Neural crest cell (in vitro differentiated cells): ENCODE data around the gene TRPC4AP. TPM values are rescaled to one million over a fixed set of nuclear protein-coding genes. Genes with fewer than 3 reads are reported as not detected.

Experiments used
- DNase-seq: peaks from one replicate; pipeline ENCODE4 v3.0.0; 2021; ENCODE audit warnings: low read depth, mixed read lengths, low spot score
- H3K27ac Mint-ChIP-seq: one replicate; pipeline ENCODE4 v1.8.0; 2021; ENCODE audit warnings: mild to moderate bottlenecking, mixed read lengths; ENCODE audit not compliant: unreplicated experiment
- H3K27me3 Mint-ChIP-seq: 2 replicates; pipeline ENCODE4 v1.8.0; 2021; ENCODE audit warnings: low read depth, mild to moderate bottlenecking, mixed read lengths
- H3K36me3 Mint-ChIP-seq: 2 replicates; pipeline ENCODE4 v1.8.0; 2021; ENCODE audit warnings: low read depth, mild to moderate bottlenecking, mixed read lengths
- H3K4me1 Mint-ChIP-seq: 2 replicates; pipeline ENCODE4 v1.8.0; 2021; ENCODE audit warnings: mixed read lengths
- H3K4me3 Mint-ChIP-seq: one replicate; pipeline ENCODE4 v1.8.0; 2021; ENCODE audit warnings: mild to moderate bottlenecking, mixed read lengths
- H3K9me3 Mint-ChIP-seq: 2 replicates; pipeline ENCODE4 v1.8.0; 2021; ENCODE audit warnings: mixed read lengths
- CTCF ChIP-seq: fragments of 200-600 bp; sonication (generic); conservative IDR thresholded peaks from 2 replicates; pipeline ENCODE4 v1.5.0; 2021; ENCODE audit warnings: antibody characterized with exemption, mild to moderate bottlenecking
- total RNA-seq: library from RNA; stranded (reverse); gene quantifications from 2 replicates; pipeline ENCODE4 v1.2.1, GENCODE V29; 2021

Gene TRPC4AP
- total RNA-seq, 1 donor from 2014 or later = 96.2 TPM

- Mint-ChIP-seq H3K27ac (peak overlapping the region; percentile 19), H3K27me3 (no peaks in the 10 kb centered on the region), H3K9me3 (no peaks in the 10 kb centered on the region), H3K36me3 (peaks cover 39% of the 10 kb centered on the region), H3K4me3 (no peak overlapping the region), H3K4me1 (peaks cover 3% of the 10 kb centered on the region)
- TF ChIP-seq CTCF = no peak
- no peak for DNase-seq
Measured at GRCh38 chr20:35007413-35007812, 85.2 kb downstream of the TRPC4AP start.

- peaks cover 33% of the 10 kb centered on the region for H3K36me3 Mint-ChIP-seq
Measured at GRCh38 chr20:35006531-35006971, 86.1 kb downstream of the TRPC4AP start.

GRCh38 chr20:35006009-35006408, 86.6 kb downstream of the TRPC4AP start:
- no peaks in the 10 kb centered on the region for H3K9me3 Mint-ChIP-seq
- no peak overlapping the region for H3K4me3 Mint-ChIP-seq
- no peak for TF ChIP-seq CTCF
- H3K27me3 Mint-ChIP-seq = no peaks in the 10 kb centered on the region
- DNase-seq = no peak
- H3K4me1 Mint-ChIP-seq = no peaks in the 10 kb centered on the region
- H3K27ac Mint-ChIP-seq = peak overlapping the region; percentile 6
- H3K36me3 Mint-ChIP-seq = peaks cover 28% of the 10 kb centered on the region

More at GRCh38 chr20:35006531-35006971, 86.1 kb downstream of the TRPC4AP start:
- no peak for TF ChIP-seq CTCF
- no peak overlapping the region for H3K4me3 Mint-ChIP-seq
- H3K9me3 Mint-ChIP-seq = no peaks in the 10 kb centered on the region
- no peaks in the 10 kb centered on the region for H3K27me3 Mint-ChIP-seq
- no peak for DNase-seq
- H3K27ac Mint-ChIP-seq = peak overlapping the region; percentile 12
- no peaks in the 10 kb centered on the region for H3K4me1 Mint-ChIP-seq

GRCh38 chr20:35005463-35005961, 87.1 kb downstream of the TRPC4AP start:
- Mint-ChIP-seq H3K4me1 (no peaks in the 10 kb centered on the region), H3K27ac (no peak overlapping the region), H3K9me3 (no peaks in the 10 kb centered on the region), H3K4me3 (no peak overlapping the region), H3K27me3 (no peaks in the 10 kb centered on the region), H3K36me3 (peaks cover 28% of the 10 kb centered on the region)
- no peak for DNase-seq
- no peak for TF ChIP-seq CTCF

- TF ChIP-seq CTCF = no peak
- no peaks in the 10 kb centered on the region for H3K4me1 Mint-ChIP-seq
- no peak for DNase-seq
- peaks cover 27% of the 10 kb centered on the region for H3K36me3 Mint-ChIP-seq
- H3K27me3 Mint-ChIP-seq = no peaks in the 10 kb centered on the region
- no peaks in the 10 kb centered on the region for H3K9me3 Mint-ChIP-seq
- H3K4me3 Mint-ChIP-seq = no peak overlapping the region
- peak overlapping the region; percentile 50 for H3K27ac Mint-ChIP-seq
Measured at GRCh38 chr20:35004749-35005462, 87.7 kb downstream of the TRPC4AP start.
